NCI-H1092 (cell line): Measurements from ENCODE around the gene FOXO1.

Experiments
- DNase-seq: peaks from one replicate; lab custom pipeline; 2025; lab: John Stamatoyannopoulos, UW

The FOXO1 gene

DNA sequence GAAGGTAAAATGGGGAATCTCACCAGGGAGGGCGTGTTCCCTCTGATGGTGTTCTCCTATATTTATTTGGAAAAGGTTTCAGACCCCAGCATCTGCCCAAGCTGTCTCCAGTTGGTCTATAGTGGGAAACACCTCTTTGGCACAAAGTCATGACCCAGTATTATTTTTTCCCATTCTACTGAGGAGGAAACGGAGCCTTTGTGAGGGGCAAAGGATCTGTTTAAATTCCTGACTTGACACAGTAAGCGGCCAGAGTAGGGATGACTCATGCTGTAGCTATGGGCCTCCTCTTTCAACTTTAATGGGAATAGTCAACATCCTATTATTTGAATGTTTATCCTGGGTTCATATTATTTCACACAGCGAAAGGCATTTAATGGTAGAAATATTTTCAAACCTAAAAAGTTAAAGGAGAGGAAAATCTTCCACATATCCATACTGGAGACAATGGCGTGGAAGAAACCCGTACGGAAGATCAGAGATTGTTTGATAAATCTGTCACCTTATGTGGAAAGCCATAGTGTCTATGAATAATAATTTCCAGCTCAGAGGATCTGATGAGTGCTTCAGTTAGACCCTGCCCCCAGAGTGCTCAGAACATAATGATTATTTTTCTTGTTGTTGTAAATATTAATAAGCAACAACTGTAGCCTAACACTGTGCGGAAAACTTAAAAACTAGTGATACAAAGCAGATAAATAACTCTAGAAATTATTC lies 126.0 kb downstream of the FOXO1 start:
- DNase-seq = no peak

DNA sequence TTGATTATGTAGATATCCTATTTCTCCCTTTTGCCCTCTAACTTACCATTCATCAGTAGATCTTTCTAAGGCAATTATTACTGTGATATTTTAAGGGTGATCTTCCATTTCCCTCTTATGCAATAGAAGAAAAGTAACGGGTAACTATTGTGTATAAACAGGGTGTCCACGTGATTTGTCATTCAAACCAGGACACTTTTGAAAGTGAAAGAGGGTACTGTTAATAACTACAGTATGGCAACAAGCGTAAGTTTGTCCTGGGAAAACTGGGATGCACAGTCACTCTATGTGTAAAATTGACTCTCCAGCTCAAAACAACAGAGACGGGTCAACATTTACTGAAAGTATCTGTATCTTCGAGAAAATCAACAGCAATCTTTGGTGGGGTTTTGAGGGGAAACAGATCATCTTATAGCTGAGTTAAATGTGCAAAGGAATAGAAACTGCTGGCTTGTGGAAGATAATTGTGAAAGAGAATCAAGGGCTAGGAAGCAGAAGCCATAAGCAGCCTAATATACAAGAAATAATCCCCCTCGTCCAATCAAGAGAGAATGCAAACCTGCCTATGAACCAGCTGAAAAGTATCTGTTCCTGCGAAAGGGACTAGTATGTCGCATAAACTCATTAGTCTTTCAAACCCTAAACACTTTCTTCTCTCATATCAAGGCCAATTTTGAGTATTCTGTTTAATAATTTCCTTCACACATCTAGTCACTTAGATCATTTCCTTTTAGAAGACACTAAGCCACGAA lies 126.7 kb downstream of the FOXO1 start:
- no peak for DNase-seq

DNA sequence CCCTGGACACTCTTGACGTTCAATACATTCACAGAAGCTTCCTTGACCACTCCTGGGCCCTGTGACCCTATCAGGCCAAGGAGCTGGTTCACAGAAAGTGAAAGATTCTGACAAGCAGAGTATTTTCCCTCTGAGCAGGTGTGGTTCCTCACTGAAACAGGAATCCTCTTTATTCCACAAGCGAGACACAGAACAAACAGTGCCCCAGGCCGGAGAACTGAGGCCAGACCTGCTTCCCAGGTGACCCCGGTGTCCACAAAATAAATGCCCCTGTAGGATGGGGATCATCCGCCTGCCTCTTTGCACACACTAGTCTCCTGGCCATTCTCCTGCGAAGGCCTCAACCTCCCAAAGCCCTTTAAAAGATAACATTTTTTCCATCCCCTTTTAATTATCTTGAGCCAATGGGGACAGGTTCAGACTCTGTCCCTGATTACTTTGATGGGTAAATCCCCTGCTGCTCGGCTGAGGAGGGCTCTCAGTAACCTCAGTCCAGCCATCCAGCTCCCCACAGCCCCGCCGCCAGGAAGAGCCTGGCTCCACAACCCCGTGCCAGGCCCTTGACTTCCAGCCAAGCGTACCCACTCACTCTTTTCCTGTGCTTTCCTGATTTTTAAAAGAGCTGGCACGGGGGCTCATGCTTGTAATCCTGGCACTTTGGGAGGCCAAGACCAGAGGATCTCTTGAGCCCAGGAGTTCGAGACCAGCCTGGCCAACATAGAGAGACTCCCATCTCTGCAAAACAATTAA lies 129.1 kb downstream of the FOXO1 start:
- no peak for DNase-seq

DNA sequence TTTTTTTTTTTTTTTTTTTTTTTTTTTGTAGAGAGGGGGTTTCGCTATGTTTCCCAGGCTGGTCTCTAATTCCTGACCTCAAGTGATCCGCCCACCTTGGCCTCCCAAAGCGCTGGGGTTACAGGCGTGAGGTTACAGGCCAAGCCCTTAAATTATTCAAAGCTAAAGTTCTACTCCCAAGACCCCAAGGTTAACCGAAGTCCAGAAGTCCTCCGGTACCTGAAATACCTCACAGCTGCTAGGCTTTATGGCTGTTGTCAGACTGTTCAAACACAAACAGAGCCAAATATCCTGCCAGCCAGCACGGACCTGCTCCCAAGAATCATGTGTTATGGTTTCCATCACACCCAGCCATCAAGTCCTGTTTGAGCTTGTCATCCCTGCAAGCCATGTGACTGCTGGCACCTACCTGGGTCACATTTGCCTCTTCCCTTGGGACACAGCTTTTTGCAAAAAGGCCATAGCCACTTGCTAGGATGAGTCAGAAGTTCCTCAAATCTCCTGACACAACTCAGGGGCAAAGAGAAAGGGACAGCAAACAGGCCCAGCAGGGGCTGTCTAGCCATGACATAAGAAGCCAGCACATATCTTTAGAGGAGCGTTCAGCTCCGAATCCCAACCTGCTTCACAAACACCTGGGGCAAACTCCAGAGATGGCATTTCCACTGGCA lies 129.9 kb downstream of the FOXO1 start:
- DNase-seq = no peak

DNA sequence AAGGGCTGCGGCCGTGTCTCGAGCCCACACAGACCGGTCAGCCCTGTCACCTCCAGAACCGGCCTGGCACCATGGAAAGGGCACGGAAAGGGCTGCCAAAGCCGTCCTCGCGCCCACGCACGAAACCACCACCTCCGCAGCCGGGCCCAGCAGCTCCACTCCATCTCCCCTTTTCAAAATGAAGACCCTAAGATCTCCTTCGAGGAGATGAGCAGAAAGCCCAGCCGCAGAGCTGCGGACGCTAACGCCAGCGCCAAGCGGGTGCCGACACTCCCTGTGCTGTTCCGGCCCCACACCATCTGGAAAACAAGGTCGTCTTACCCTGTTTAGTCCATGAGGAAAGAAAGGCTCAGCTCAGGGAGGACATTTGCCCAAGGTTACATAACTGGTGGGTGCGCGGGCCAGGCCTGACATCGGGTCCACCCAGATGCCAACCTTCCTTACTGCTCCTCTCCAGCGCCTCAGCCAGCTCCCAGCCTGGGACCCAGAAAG lies 131.1 kb downstream of the FOXO1 start:
- no peak for DNase-seq

DNA sequence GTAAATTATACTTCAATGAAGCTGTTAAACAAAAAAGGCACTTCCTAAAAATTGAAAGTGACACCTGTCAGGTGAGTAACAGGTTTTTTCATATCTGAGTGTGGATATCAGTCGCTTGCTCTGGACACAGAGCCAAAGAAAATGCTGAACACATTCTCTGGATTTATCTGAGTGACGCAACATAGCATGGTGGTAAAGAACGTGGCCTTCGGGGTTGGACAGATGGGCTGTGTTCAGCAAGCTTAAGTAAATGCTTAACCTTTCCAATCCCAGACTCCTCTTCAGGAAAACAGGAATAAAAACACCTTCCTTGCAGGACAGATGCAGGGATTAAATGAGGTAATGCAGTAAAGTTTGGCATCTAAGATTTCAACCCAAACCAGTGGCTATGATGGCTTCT lies 132.0 kb downstream of the FOXO1 start:
- DNase-seq = no peak

DNA sequence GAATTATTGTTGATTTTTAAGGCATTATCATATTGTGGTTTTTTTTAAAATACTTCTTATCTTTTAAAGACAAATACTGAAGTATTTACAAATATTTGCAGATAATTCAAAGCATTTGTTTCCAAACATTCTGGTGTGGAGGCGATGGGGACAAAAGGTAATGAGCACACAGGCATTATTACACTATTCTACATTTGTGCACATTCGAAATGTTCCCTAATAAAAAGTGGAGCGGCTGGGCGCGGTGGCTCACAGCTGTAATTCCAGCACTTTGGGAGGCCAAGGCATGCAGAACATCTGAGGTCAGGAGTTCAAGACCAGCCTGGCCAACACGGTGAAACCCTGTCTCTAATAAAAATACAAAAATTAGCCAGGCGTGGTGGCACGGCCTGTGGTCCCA lies 133.4 kb downstream of the FOXO1 start:
- DNase-seq = no peak

DNA sequence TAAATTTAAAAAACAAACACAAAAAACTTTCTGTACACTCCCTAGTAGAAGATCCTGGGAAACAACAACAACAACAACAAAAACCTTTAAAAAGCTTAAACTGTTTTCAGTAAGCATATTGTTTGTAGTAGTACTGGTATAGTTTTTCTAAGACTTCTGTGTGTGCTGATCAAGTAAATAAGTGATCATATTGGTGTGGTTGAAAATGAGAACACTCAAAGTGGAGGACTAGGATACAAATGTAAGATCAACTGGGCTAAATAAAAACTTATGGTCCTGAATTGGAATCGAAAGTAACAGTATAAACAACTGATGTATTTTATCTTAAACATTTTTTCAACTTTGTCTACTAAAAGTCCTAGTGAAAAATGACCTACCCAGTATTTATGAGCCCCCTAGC lies 135.5 kb downstream of the FOXO1 start:
- DNase-seq = no peak

DNA sequence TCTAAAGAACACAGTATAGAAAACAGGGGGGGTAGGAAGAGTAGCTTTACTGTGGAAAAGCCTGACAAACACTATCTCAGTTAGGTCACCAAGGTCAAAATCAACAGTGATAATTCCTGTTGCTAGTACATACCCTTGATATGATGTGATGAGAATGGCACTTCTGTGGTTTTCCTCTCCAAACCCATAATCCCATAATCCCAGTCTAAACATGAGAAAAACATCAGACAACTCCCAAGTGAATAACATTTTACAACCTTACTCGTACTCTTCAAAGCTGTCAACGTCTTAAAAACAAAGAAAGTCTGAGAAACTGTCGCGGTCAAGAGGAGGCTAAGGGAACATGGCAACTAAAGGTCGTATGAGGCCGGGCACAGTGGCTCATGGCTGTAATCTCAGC lies 137.6 kb downstream of the FOXO1 start:
- no peak for DNase-seq

DNA sequence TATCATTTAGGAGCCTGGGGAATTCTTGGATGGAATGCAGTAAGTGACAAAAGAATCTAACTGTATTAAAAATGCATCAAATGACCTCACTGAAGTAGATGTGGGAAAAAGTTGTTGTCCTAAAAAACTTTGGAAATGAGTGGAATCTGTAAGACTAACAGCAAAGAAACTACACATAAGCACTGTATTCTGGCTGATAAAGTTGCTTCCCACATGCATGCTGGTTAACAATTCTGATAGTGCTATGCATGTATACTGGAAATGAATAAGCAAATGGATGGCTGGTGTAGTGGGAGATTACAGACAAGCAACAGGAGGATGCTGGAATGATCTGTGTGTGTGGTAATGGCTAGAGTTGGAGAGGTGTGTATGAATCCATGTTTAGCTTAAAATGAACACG lies 138.5 kb downstream of the FOXO1 start:
- no peak for DNase-seq

DNA sequence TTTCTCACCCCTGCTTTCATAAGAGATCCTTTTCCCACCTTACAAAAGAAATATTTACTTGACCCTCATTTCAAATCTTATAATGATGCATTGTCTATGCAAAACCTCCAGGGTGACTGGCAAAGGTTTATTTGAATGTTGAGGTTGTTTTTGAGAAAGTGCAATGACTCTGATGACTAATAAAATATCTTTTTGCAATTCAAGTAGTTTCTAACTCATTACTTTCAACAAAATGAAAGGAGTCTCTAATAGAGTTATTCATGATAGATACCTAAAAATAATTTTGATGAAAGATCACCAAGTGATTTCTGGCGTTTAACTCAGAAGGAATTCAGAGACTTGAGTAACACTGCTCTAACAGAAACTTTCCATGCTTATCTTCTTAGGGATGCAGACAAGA lies 144.2 kb downstream of the FOXO1 start:
- no peak for DNase-seq

DNA sequence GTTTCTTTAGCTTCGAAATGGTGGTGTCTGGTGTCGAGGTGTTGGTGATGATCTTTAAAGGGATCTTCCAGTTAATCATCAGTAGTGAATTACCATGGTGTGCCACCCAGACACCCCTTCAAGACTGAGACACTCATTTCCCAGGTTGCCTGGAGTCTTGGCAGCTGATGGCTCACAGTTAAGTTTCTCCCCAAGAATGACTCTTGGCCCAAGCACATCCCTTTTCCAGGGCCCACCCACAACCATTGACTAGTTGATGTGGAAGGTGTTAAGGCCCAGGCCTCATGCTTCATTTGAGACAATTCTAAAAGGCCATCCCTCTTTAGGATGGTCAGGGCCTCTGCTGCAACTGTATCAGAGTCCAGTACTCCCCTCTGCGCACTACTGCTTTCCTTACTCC lies 145.5 kb downstream of the FOXO1 start:
- no peak for DNase-seq

DNA sequence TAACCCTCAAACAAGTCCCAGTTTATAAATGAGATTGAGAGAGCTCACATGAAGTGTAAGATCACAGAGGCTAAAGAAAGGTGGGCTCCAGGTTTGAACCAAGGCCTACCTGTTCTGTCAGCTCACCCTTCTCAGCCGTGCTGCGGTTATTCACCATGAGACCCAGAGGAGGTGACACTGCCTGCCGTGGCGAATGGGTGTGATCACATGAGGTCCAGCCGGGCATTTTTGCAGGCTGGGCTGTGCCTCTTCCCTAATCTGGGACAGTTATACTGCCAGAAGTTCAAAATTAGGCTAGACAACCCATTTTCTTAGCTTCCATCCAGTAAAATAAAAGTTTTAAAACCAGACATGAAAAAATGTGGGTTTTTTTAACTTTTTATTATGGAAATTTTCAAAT lies 146.8 kb downstream of the FOXO1 start:
- DNase-seq = no peak

DNA sequence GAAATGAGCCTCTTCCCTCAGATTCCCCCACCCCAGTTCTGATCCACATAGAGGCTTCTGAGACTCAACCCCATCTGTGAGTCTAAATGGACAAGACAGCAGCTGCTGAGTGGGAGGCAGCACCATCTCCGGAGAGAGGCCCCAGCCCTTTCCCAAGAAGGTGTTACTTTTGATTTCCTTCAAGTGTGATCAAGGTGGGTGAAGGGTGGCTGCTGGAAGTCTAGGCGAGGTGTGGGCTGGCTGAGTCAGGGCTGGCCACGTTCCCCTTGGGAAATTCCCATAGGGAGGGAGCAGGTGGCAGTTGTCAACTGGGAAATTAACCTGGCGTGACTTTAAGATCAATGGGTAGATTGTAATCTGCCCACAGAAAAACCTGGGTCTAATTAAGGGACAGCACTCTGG lies 148.0 kb downstream of the FOXO1 start:
- no peak for DNase-seq

DNA sequence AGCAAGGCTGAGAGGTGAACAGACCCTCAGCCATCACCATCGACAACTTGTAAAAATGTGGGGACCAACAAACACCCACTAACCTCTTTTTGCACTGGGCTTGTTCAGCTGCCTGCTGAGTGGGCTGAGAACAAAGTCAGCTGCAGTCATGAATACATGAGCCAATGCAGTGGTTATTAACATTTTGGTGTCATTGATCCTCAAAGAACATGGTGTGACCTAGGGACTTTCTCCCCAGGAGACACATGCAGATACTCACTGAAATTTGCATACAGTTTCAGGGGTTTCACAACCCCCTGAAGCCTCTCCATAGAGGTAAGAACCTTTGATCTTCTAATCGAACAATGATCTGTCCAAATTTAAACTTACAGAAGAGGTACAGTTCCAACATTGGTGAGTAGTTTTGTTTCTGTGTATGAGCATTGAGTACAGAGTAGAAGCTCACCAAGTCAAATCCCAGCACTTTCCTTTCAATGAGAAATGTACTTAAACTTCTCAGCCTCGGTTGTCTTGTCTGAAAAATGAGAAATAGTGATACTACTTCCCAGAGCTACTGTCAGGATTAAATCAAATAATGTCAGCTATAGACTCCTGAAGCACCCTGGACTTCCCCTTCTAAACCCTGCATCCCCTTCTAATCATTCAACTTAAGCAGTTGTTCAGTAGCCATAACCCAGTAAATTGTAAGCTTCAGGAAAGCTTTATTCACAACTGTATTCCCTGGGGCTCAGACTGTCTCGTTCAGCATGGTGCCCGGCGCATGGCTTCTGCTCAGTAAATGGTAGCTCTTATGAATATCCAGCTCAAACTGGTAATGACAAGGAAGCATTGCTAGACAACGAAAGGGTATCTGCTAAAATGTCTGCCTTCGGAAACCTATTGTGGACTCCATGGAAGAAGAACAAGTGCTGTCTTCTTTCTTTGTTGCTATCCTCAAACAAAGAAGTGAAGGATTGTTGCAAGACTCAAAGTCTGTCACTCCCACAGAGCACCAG lies 148.7 kb downstream of the FOXO1 start:
- no peak for DNase-seq

DNA sequence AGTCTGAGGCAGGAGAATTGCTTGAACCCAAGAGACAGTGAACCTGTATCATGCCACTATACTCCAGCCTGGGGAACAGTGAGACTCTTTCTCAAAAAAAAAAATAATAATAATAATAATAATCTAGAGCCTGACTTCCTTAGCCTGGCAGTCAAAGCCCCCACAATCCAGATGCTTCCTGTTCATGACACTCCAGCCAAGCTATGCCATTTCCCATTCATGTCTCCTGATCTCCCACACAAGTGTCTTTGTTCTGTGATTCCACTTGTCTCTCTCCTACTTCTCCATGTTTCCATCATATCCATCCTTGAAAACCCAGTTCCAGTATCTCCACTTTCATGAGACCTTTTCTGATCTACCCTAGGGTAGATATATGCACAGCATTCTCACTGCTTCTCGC lies 150.7 kb downstream of the FOXO1 start:
- no peak for DNase-seq

DNA sequence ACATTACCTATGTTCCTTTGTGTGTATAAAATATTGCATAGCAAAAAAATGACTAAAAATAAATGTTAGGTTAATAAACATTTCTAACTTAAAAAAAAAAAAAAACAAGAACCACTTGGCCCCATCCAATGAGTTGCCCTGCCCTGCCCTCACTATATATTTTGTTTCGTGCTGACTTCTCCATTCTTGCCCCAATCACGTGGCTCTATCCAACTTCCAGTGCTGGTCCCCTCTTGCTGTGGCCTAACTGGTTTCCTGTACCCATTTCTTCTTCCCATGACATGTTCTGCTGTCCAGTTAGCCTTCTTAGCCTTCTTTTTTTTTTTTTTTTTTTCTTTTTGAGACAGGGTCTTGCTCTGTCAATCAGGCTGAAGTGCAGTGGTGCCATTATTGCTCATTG lies 151.6 kb downstream of the FOXO1 start:
- DNase-seq = no peak

DNA sequence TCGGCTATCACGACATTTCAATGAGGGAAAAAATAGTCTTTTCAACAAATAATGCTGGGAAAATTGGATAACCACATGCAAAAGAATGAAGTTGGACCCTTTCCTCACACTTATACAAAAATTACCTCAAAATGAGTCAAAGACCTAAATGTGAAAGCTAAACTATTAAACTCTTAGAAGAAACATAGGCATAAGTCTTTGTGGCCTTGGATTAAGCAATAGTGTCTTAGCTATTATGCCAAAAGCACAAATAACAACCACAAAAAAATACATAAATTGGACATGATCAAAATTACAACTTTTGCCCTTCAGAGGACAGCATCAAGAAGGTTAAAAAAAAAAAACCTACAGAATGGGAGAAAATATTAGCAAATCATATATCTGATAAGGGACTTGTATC lies 156.6 kb downstream of the FOXO1 start:
- DNase-seq = no peak

DNA sequence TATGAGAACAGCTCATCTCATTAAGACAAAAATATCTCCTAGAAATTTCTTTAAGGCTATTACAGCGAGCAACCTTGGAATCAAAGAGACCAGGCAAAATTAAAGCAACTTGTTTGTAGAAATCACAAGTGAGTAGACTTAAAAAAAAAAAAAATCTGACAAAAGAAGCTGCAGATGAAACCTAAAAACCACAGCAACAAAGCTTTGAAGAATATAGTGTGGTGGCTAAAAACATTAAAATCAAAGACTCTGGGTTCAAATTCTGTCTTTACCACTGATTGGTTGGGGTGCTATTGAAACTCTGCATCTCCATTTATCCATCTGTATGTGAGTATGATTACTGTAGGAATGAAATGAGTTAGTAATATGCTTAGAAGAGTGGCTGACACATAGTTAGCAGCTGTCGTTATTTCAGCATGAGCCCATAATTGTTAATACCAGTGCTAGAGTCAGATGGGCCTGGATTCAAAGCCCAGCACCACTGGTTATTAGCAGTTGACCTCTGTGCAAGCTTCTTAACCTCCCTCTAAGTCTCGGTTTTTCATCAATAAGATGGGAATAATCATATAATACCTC lies 157.6 kb downstream of the FOXO1 start:
- DNase-seq = no peak

DNA sequence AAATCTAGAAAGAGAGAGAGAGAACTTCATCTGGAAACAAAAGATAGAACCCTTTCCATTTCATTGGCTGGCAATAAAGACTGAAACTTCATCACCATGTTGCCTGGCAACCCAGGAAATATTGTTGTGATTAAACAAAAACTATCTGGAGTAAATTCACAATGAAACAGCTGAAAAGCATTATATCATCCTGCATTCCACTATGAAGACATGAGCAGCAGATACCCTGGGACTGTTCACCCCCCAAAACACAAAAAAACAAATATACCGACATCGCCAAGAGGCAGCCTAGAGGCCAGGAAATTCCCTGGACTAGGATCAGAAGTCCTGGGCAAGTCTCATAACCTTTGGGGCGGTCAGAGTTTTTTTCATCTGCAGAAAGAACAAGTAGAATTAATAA lies 158.3 kb downstream of the FOXO1 start:
- no peak for DNase-seq
